OCI-LY7 (cell line): ENCODE results near the gene VPS9D1. TPM values are rescaled to one million over a fixed set of nuclear protein-coding genes. Genes with fewer than 3 reads are reported as not detected.

Experiments
- BruUV-seq: library from RNA; stranded (reverse); fragments of 400-500 nt; replicated peaks from 2 replicates; lab custom pipeline; 2021; lab: Mats Ljungman, UMichigan
- CTCF ChIA-PET: fragments of 300-600 bp; sonication (Branson Sonifier 250); formaldehyde crosslinking; loops from one replicate; lab custom pipeline; 2022; ENCODE audit warnings: antibody characterized with exemption; ENCODE audit not compliant: unreplicated experiment; lab: Charles Lee
- POLR2A ChIA-PET: fragments of 300-600 bp; sonication (Branson Sonifier 250); formaldehyde crosslinking; loops from one replicate; lab custom pipeline; 2022; ENCODE audit warnings: antibody characterized with exemption; lab: Charles Lee
- DNase-seq: peaks from one replicate; pipeline ENCODE4 v3.0.0-alpha.2; 2015; ENCODE audit warnings: low spot score
- H2AFZ ChIP-seq: fragments of 200-600 bp; sonication (generic), shearing (Covaris generic); 2 replicates; pipeline ENCODE4 v1.6.1; 2014; ENCODE audit warnings: mild to moderate bottlenecking, antibody characterized with exemption, low read length, moderate library complexity
- H3K27ac ChIP-seq: fragments of 200-600 bp; sonication (generic); 2 replicates; pipeline ENCODE4 v1.5.1; 2014; ENCODE audit warnings: mixed run types, low read depth, mild to moderate bottlenecking, moderate library complexity, low read length, inconsistent platforms; ENCODE audit not compliant: poor library complexity, severe bottlenecking
- H3K36me3 ChIP-seq: fragments of 200-600 bp; sonication (generic); 2 replicates; pipeline ENCODE4 v1.6.1; 2014; ENCODE audit warnings: mild to moderate bottlenecking, antibody characterized with exemption, low read length, moderate library complexity, mixed read lengths; ENCODE audit not compliant: insufficient read depth
- H3K4me1 ChIP-seq: fragments of 200-600 bp; sonication (generic); 2 replicates; pipeline ENCODE4 v1.5.1; 2014; ENCODE audit warnings: mild to moderate bottlenecking, low read length; ENCODE audit not compliant: insufficient read depth, poor library complexity, severe bottlenecking
- H3K4me2 ChIP-seq: fragments of 200-600 bp; sonication (generic); 2 replicates; pipeline ENCODE4 v1.6.1; 2014; ENCODE audit warnings: mild to moderate bottlenecking, low read length
- H3K4me3 ChIP-seq: fragments of 200-600 bp; sonication (generic); 2 replicates; pipeline ENCODE4 v1.5.1; 2014; ENCODE audit warnings: mild to moderate bottlenecking, low read depth, low read length; ENCODE audit not compliant: poor library complexity, severe bottlenecking
- H3K79me2 ChIP-seq: fragments of 200-600 bp; sonication (generic); 2 replicates; pipeline ENCODE4 v1.6.1; 2016; ENCODE audit warnings: low read depth, mild to moderate bottlenecking, low read length, moderate library complexity, mixed read lengths; ENCODE audit not compliant: insufficient read depth
- H3K9me2 ChIP-seq: fragments of 200-600 bp; sonication (generic); 2 replicates; pipeline ENCODE4 v1.6.1; 2016; ENCODE audit warnings: mild to moderate bottlenecking, low read length, mixed read lengths; ENCODE audit not compliant: insufficient read depth
- H3K9me3 ChIP-seq: fragments of 200-600 bp; sonication (generic); 2 replicates; pipeline ENCODE4 v1.6.1; 2014; ENCODE audit warnings: mild to moderate bottlenecking, mixed run types, low read length, mixed read lengths
- H4K20me1 ChIP-seq: fragments of 200-600 bp; sonication (generic); 2 replicates; pipeline ENCODE4 v1.6.1; 2014; ENCODE audit warnings: mild to moderate bottlenecking, antibody characterized with exemption, low read length, moderate library complexity, mixed read lengths; ENCODE audit not compliant: insufficient read depth
- EZH2phosphoT487 ChIP-seq: fragments of 200-600 bp; sonication (generic); IDR thresholded peaks from 2 replicates; pipeline ENCODE4 v1.6.1; 2018; ENCODE audit warnings: low read depth, borderline replicate concordance, mild to moderate bottlenecking, mixed run types, antibody characterized with exemption, low read length, moderate library complexity, mixed read lengths
- intact Hi-C: fragments of 100-400 bp; cut with micrococcal nuclease; formaldehyde crosslinking; loops from one replicate; pipeline ENCODE4 v1.10.0; 2022; ENCODE audit not compliant: unreplicated experiment
- total RNA-seq, 2 experiments: library from RNA; depleted of rRNA in 1 of 2; stranded (reverse); fragments of >200 nt in 1 of 2; shearing (Covaris generic) in 1 of 2; gene quantifications; 2 replicates each; pipeline ENCODE4 v1.2.3, GENCODE V29; 2014 to 2022
- TF ChIP-seq, protein P1 (sequence below): fragments of 200-600 bp; sonication (generic); conservative IDR thresholded peaks from 2 replicates; pipeline ENCODE4 v1.5.1; 2014; ENCODE audit warnings: mild to moderate bottlenecking, antibody characterized with exemption, low read length, moderate library complexity, mixed read lengths

VPS9D1 gene
- total RNA-seq, 2 experiments from 2014 or later, result 3.1 to 4.6 TPM

DNA sequence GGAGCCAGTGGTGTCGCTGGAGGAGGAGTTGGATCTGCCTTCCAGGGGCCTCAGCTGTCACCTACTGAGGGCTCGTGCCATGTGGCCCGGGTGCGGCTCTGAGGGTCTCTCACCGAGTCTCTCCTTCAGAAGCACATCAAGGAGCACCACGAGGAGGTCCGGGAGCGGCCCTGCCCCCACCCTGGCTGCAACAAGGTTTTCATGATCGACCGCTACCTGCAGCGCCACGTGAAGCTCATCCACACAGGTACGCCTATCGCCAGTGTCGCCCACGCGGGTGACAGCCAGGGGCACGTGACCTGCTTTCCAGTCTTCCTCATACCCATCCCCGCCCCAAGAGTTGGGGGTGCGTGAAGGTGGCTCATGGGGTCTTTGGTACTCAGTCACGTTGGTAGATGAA lies 13.1 kb upstream of the VPS9D1 start:
- DNase-seq, result no peak
- Histone ChIP-seq H3K36me3 (peaks cover 93% of the 10 kb centered on the region), H3K9me2 (no peaks in the 10 kb centered on the region), H3K4me2 (no peak overlapping the region), H3K9me3 (no peaks in the 10 kb centered on the region), H4K20me1 (no peaks in the 10 kb centered on the region), H3K27ac (no peak overlapping the region), H3K79me2 (no peaks in the 10 kb centered on the region), H3K4me1 (no peaks in the 10 kb centered on the region), H2AFZ (no peak overlapping the region), H3K4me3 (no peak overlapping the region)
- ChIA-PET CTCF (no interaction called here), POLR2A (no interaction called here)
- intact Hi-C loops, result no loop called here
- BruUV-seq, result no TSS peak
- TF ChIP-seq, protein P1, sequence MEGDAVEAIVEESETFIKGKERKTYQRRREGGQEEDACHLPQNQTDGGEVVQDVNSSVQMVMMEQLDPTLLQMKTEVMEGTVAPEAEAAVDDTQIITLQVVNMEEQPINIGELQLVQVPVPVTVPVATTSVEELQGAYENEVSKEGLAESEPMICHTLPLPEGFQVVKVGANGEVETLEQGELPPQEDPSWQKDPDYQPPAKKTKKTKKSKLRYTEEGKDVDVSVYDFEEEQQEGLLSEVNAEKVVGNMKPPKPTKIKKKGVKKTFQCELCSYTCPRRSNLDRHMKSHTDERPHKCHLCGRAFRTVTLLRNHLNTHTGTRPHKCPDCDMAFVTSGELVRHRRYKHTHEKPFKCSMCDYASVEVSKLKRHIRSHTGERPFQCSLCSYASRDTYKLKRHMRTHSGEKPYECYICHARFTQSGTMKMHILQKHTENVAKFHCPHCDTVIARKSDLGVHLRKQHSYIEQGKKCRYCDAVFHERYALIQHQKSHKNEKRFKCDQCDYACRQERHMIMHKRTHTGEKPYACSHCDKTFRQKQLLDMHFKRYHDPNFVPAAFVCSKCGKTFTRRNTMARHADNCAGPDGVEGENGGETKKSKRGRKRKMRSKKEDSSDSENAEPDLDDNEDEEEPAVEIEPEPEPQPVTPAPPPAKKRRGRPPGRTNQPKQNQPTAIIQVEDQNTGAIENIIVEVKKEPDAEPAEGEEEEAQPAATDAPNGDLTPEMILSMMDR, result no peak
- no peak for TF ChIP-seq EZH2phosphoT487

DNA sequence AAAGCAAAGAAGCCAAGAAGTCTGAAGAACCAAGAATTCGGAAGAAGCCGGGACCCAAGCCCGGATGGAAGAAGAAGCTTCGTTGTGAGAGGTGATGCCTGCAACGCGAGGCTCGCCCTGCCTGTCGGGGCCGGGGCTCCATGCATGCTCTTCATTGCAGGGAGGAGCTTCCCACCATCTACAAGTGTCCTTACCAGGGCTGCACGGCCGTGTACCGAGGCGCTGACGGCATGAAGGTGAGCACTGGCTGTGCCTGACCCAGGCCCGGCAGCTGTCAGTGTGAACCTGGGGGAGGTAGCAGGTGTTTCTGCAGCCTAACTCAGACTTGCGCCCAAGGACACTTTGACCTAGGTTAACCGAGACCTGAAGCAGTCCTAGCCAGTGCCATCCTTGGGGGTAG lies 12.6 kb upstream of the VPS9D1 start:
- CTCF ChIA-PET, result no interaction called here
- Histone ChIP-seq H3K4me1 (no peaks in the 10 kb centered on the region), H3K9me3 (no peaks in the 10 kb centered on the region), H3K4me3 (no peak overlapping the region), H2AFZ (no peak overlapping the region), H3K36me3 (peaks cover 90% of the 10 kb centered on the region), H3K79me2 (no peaks in the 10 kb centered on the region), H4K20me1 (no peaks in the 10 kb centered on the region), H3K27ac (no peak overlapping the region), H3K4me2 (no peak overlapping the region), H3K9me2 (no peaks in the 10 kb centered on the region)
- no TSS peak for BruUV-seq
- no peak for DNase-seq
- intact Hi-C loops, result no loop called here
- POLR2A ChIA-PET, result no interaction called here
- TF ChIP-seq, protein P1, result no peak
- TF ChIP-seq EZH2phosphoT487, result no peak

DNA sequence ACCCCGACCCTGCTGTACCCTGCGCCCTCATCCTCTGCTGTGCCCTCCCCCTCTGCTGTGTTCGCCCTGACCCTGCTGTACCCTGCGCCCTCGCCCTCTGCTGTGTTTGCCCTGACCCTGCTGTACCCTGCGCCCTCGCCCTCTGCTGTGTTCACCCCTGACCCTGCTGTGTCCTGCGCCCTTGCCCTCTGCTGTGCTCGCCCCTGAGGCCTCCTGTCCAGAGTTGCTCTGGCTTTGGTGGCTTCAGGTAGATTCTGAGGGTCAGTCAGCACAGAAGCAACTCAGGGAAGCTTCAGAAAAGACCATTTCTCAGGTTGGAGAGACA lies 12.2 kb upstream of the VPS9D1 start:
- H3K4me3 ChIP-seq, result no peak overlapping the region
- DNase-seq, result no peak
- H3K9me3 ChIP-seq, result no peaks in the 10 kb centered on the region
- H4K20me1 ChIP-seq, result no peaks in the 10 kb centered on the region
- no TSS peak for BruUV-seq
- no peak overlapping the region for H3K4me2 ChIP-seq
- no peaks in the 10 kb centered on the region for H3K9me2 ChIP-seq
- H2AFZ ChIP-seq, result no peak overlapping the region
- H3K36me3 ChIP-seq, result peaks cover 87% of the 10 kb centered on the region
- H3K79me2 ChIP-seq, result no peaks in the 10 kb centered on the region
- TF ChIP-seq, protein P1, result no peak
- TF ChIP-seq EZH2phosphoT487, result no peak
- ChIA-PET CTCF (no interaction called here), POLR2A (no interaction called here)
- H3K27ac ChIP-seq, result no peak overlapping the region
- intact Hi-C loops, result no loop called here
- no peaks in the 10 kb centered on the region for H3K4me1 ChIP-seq
